ENCODE results near the gene HSPA8.
"Not testable (repeated sequence)": the region's sequence is repeated elsewhere in the genome, so short reads cannot be mapped to it uniquely, and the experiment has no call there.

HSPA8 gene

GRCh38 chr11:123061403-123062157 lies at the start of gene HSPA8:
HSPA8 (minus strand) TSS chr11:123062136; CDS start chr11:123061324, 812 bp downstream.
- peak; percentile 79 for DNase-seq

DNA sequence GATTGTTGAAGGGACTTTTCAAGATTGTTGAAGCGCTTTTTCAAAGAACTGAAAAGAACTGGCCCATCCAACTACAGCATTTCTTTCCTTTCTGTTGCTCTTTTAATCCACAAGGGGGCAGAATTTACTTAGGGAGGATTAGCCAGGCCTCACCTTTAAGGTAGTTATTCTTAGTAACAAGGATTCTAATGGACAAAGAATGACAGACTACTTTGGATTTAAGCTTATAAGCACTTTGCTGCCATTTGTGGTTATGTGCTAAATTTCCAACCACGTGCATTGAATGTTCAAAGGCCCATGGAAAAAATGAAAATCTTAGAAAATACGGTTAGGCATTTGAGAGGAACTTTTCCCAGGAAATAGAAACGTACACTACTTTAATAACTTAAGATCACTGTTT lies 49.5 kb upstream of the HSPA8 start:
- peak; percentile 65 for DNase-seq

GRCh38 chr11:123110397-123110796 lies 48.5 kb upstream of the HSPA8 start:
- no peak for DNase-seq

- DNase-seq: no peak
Observed at GRCh38 chr11:123107945-123108495, 46.1 kb upstream of the HSPA8 start.

- DNase-seq: no peak
Observed at GRCh38 chr11:123104697-123105096, 42.8 kb upstream of the HSPA8 start.

- DNase-seq: peak; percentile 68
Observed at GRCh38 chr11:123103326-123103980, 41.5 kb upstream of the HSPA8 start.

DNA sequence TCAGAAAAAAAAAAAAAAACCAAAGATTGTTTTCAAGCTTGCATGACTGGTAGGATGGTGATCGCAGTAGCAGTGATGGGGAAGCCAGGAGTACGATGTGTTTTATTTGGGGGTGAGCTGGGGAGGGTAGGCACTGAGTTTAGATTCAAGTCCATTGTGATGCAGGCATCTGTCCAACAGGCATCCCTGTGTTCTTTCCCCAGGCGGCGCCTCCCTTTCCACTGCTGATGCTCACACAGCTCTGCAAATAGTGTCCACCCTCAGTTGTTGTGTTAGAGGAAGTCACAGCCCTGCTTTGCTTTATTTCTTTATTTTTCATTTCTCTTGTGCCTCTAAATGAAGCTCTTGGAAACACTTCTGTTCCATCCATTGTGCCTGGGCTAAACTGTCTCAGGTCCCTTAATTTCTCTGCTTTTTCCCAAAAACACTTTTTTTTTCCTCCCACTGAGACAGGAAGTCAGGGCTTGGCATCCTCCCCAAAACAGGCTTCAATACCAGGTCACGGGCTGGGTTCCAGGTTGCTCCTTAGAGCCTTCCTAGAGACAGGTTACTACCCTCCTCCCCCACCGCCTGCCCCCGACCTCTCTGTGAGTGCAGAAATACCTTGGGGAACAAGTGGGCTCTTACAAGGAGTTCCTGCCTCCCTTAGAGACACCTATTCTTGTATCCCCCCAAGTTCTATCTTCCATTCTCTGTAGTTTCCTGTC lies 38.6 kb upstream of the HSPA8 start:
- no peak for DNase-seq

DNA sequence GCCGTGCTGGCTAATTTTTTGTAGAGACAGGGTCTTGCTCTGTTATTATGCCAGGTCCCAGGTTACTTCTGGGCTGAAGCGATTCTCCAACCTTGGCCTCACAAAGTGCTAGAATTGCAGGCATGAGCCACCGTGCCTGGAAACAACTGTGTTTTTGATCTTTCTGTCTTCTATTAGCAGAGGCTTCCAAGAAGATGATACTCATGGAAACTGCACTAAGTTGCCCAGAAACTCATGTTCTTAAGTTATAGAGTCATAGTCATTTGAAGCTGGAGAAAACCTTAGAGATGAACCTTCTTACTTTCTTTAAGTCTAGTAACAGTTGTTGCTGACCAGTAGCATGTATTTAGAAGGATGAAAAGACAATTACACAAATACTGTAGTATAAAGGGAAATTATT lies 37.1 kb upstream of the HSPA8 start:
- no peak for DNase-seq

- DNase-seq: no peak
Observed at GRCh38 chr11:123093739-123094138, 31.8 kb upstream of the HSPA8 start.

DNA sequence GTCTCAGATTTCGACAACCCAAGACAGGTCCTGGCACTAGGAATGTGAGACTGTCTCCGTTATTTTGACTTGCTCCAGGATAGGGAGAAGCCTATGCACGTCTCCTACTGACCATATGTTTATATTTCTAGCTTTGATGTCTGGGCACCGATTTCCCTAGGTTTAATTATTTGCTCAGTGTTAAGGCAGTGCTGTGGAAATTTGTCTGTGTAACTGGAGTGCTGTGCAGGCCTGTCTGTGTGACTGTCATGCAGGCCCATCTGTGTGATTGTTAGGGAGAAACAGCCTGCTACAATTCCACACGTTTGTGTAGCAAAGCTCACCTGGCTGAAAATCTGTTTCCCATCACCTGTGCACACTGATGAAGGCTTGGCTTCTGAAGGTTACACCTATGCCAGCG lies 29.6 kb upstream of the HSPA8 start:
- no peak for DNase-seq

DNA sequence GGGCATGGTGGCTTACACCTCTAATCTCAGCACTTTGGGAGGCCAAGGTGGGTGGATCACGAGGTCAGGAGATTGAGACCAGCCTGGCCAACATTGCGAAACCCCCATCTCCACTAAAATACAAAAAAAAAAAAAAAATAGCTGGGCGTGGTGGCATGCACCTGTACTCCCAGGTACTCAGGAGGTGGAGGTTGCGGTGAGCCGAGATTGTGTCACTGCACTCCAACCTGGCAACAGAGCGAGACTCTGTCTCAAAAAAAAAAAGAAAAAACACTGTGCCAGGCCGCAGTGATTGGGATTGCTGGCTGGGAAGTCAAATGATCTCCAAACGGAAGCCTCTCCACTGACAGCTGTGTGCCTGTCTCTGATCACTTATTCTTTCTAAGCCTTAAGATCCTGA lies 28.2 kb upstream of the HSPA8 start:
- not testable (repeated sequence) for DNase-seq

DNA sequence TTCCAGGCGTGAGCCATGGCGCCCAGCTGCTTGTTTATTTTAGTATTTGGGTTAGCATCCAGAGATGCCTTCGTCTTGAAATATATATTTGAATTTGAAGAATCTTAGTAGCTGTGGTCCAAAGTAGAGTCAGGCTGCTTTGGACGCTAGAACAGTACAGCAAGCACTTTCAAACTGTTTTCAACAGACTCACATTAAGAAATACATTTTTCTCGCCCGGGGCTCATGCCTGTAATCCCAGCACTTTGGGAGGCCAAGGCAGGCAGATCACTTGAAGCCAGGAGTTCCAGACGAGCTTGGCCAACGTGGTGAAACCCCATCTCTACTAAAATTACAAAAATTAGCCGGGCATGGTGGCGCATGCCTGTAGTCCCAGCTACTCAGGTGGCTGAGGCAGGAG lies 27.0 kb upstream of the HSPA8 start:
- DNase-seq: not testable (repeated sequence)

DNA sequence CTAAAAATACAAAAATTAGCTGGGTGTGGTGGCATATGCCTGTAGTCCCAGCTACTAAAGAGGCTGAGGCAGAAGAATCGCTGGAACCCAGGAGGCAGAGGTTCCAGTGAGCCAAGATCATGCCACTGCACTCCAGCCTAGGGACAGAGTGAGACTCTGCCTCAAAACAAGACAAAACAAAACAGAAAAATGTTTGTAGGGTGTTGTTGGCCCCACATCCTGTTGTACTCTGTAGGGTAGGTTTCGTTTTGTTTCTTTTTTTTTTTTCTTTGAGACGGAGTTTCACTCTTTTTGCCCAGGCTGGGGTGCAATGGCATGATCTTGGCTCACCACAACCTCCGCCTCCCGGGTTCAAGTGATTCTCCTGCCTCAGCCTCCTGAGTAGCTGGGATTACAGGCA lies 25.7 kb upstream of the HSPA8 start:
- peak; percentile 67 for DNase-seq

GRCh38 chr11:123086305-123086704 lies 24.4 kb upstream of the HSPA8 start:
- no peak for DNase-seq

- DNase-seq: no peak
Observed at GRCh38 chr11:123085497-123085896, 23.6 kb upstream of the HSPA8 start.

DNA sequence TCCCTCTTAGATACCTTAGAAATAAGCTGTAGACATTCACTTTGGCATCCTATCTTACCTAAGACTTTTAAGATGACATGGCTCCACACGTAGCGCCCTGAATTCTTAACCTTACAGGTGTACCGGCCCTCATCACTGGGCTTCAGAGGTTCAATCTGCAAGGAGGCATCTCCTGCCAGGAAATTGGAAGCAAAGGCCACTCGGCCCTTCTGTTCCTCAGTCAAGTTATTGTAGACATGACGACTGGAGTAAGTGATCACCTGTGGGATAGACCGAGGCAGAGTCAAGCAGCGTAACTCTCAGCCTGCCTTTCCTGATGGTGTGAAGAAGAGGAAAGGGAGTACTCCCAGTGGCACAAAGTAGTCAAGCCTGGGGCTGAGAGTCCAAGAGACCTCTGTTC lies 22.5 kb upstream of the HSPA8 start:
- DNase-seq: no peak

DNA sequence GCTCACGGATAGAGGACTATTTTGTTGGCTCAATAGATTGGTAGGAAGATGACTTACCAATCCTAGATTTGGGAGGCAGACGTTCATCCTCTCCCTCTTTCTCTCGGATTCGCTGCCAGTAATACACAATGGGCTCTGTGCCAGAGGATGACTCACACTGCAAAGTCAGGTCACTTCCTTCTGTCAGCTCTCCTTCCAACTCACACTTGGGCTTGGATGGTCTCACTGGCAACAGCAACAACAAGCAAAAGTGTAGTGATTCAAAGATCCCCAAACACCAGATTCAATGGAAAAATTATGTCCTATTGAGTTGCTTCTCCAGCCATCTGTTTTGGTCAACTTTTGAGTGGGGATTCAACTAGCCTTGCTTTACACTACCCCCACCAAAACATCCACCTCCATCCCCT lies 21.7 kb upstream of the HSPA8 start:
- peak; percentile 85 for DNase-seq

DNA sequence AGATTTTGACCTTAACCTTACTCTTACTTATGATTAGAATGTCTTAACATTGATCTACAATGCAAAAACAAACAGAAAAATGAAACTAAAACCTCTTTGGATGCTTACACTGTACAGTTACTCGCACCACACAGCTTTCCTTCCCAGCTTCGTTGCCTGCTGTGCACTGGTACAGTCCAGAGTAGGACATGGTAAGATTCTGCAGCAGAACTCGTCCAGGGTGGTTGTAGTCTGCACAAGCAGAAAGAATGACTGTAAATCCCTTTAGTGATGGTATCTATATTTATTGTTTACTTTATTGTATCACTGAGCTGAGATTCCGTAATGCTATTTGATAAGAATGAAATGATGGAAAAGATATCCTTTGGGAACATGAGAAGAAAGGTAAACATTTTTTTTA lies 21.0 kb upstream of the HSPA8 start:
- DNase-seq: peak; percentile 25

GRCh38 chr11:123080015-123080414 lies 18.1 kb upstream of the HSPA8 start:
- DNase-seq: no peak

- DNase-seq: no peak
Observed at GRCh38 chr11:123076484-123076883, 14.5 kb upstream of the HSPA8 start.

DNA sequence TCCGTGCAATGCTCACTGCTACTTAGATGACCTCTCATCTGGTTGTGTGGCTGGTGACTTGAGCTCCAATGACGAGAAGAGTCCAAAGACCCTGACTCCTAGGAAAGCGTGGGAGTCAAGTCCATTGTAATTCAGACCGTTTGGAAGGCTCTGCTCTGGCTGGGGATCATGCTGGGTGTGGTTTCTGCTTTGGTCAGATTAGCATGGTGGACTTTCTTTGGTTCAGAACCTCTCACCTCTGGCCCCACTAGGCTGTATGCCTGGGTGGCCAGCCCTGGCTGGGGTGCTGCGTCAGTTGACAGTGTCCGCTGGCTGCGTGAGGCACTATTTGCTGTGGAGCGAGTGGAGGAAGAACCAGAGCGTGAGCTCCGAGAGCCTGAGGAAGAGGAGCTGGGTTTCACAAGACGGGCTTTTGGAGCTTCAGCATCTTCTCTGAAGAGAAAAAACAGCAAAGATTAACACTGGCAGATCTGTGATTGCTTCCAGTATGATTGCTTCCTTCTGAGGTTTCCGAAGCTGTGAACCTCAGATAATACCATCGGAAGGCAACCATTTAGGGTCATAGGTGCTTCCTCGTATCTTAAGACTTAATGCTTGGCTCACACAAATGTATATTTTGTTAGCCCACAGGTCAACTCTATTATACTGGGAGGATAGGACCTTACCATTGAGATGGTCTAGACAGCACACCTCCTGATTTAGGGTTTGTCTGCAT lies 11.6 kb upstream of the HSPA8 start:
- DNase-seq: no peak

DNA sequence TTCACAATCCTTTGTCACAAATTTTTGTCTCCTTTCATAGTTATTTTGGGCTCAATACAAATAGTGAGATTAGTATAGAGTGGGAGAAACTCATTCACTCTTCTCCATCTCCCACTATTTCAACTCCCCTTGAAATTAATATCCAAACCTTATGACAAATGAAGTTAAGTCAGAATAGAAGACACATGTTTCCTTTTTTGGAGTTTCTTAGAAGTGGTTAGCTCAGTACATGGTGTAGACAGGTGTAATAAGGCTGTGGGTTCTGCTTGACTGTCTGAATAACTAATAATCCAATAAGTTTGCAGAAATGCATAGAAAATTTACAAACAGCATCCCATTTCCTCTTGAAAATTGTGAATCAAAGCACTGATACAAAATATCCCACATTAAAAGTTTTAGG lies 10.8 kb upstream of the HSPA8 start:
- DNase-seq: peak; percentile 23

DNA sequence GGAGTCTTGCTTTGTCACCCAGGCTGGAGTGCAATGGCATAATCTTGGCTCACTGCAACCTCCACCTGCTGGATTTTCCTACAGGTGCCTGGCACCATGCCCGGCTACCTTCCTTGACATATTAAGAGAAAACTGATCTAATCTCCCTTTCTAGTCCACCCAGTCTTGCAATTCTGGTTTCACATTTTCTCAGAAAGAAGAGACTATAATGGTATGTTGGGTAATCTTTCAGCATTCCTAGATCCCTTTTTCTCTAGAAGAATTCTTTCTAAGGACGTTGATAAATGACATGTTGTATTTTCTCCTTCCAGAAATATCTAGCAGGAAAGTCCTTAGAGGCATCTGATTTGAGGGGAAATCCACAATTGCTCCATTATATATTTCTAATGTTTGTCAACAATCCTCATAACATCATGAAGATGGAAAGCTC lies 10.4 kb upstream of the HSPA8 start:
- DNase-seq: no peak

Measured in CD4-positive, alpha-beta T cell treated with Interleukin-10 for 1 hour (primary cell).